Measurements from ENCODE around the gene RPS6KA6.

- TF ChIP-seq POLR2A (IDR thresholded peaks at IDR 0.05; ENCODE audit: low read length) (no peak), GATA1 (IDR thresholded peaks at IDR 0.05; ENCODE audit: low read depth, low read length) (no peak)
Measured at GRCh38 chrX:84221181-84221580, 33.2 kb upstream of the RPS6KA6 start.
